HCEC 1CT (cell line): ENCODE measurements around the gene NGDN.

Experiments
- DNase-seq: peaks from one replicate; pipeline ENCODE4 v3.0.0-alpha.2; 2017

The NGDN gene

GRCh38 chr14:23478109-23478759, 8.7 kb downstream of the NGDN start:
- peak; percentile 43 for DNase-seq

GRCh38 chr14:23481362-23481970, 12.0 kb downstream of the NGDN start:
- peak; percentile 17 for DNase-seq

- DNase-seq = no peak
These were observed 12.7 kb downstream of the NGDN start for GRCh38 chr14:23481979-23482822.

- no peak for DNase-seq
These were observed 13.3 kb downstream of the NGDN start for GRCh38 chr14:23482823-23483148.

DNA sequence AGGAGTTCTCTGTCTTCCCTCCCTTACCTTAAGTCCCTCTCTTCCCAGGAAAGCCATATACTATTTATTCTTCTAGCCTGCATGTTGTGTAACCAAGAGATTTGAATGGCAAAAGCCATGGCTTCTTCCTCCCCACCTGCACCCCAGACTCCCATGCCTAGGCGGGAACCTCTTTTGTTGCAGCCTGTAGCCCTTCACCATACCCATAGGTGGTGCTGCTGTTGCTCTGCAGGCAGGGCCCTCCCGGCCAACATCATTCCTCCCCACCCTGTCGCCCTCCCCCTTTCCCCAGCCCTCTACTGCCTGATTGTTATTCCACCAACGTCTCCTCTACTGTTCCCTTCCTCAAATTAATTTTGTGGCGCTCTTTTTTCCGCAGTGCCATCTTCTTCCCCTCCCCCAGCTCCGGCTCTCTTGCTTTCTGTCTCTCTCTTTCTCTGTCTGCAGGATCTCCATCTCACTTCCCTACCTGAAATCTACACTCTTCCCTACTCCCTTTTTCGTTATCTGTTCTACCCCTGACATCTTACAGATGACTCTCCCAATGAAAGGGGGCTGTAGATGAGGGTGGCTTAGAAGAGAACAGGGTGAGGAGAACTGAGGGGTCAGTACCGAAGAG, 13.8 kb downstream of the NGDN start:
- DNase-seq = peak; percentile 26

- DNase-seq = no peak
These were observed 15.8 kb downstream of the NGDN start for GRCh38 chr14:23485326-23485725.

GRCh38 chr14:23486036-23486435, 16.5 kb downstream of the NGDN start:
- DNase-seq = no peak

- no peak for DNase-seq
These were observed 17.7 kb downstream of the NGDN start for GRCh38 chr14:23487216-23487615.

DNA sequence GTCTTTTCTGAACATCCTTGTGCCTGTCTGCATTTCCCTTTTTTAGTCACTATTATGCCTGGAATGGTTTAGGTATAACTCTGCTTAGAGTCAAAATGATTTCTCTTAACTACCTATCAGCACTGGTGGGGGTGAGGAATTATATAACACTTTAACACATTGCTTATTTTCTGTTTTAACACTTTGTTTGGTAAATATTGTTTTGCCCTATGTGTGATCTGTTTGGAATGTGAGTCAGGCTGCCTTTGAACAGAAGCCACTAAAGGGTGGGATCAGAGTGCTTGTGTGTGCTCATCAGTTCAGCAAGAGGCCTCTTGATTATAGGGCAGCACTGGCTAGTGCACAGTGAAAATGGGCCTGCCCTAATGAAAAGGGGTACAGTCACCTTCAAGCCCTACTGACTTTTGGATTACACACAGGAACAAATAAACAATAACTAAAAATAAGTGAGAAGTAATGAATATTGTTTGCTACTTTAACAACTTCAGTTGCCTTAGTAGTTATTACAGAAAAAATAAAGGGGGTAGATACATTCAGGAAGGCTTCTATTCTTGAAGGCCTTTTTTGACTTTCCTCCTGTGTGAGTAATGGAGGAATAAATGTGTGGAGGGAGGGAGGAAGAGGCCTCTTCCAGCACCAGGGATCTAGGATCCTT, 23.2 kb downstream of the NGDN start:
- DNase-seq = peak; percentile 9

DNA sequence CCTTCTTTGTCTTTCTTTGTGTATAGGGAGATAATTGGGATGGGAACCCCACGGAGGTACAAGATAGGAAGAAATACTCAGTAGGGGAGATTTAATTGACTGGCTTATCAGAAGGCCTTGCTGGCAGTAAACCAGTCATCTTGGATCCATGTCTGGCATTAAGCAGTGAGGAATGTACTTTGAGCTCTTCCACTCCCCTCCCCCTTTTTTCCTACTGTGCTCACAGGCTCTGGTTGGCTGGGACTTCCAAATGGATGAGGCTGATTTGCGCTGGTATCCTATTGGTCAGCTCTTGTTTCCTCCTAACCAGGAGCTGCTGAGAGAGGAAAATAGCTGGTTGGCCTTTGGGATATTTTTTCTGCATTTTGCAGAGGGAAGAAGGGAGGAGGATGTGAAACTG, 24.7 kb downstream of the NGDN start:
- DNase-seq = peak; percentile 17

GRCh38 chr14:23512156-23512555, 42.7 kb downstream of the NGDN start:
- no peak for DNase-seq

- DNase-seq = no peak
These were observed 43.7 kb downstream of the NGDN start for GRCh38 chr14:23513005-23513817.

- DNase-seq = no peak
These were observed 44.5 kb downstream of the NGDN start for GRCh38 chr14:23513818-23514643.

- no peak for DNase-seq
These were observed 45.1 kb downstream of the NGDN start for GRCh38 chr14:23514644-23514957.

GRCh38 chr14:23517650-23518326, 48.3 kb downstream of the NGDN start:
- DNase-seq = no peak

GRCh38 chr14:23518709-23519108, 49.2 kb downstream of the NGDN start:
- no peak for DNase-seq

DNA sequence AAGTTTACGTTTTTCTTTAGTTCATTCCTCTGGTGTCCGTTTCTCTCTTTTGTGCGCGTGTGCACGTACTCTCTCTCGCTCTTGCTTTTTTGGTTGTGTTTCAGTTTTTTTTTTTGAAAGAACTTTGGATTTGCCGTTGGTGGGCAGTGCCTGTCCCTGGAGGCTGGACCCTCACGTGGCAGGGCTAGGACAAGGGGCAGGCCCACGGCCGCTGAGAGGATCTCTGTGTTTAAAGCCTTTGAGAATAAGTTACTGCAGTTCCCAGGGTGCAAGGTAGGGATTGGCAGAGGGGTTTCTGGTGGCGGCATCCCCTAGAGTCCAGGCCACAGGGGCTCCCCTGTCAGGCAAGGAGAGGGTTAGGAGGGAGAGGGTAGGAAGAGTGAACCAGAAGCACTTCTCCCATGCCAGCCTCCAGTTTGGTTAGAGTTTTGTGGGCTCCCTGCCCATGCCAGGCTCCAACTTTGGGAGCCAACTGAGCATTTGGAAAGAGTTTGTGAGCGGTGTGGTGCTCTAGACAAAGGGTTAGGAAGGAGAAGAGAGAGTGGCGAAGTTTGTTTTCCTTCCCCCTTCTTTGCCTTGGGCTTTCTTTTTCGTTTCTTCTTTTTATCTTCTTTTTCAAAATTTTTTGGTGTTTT, 51.5 kb downstream of the NGDN start:
- DNase-seq = no peak

GRCh38 chr14:23521785-23522640, 52.5 kb downstream of the NGDN start:
- DNase-seq = no peak

DNA sequence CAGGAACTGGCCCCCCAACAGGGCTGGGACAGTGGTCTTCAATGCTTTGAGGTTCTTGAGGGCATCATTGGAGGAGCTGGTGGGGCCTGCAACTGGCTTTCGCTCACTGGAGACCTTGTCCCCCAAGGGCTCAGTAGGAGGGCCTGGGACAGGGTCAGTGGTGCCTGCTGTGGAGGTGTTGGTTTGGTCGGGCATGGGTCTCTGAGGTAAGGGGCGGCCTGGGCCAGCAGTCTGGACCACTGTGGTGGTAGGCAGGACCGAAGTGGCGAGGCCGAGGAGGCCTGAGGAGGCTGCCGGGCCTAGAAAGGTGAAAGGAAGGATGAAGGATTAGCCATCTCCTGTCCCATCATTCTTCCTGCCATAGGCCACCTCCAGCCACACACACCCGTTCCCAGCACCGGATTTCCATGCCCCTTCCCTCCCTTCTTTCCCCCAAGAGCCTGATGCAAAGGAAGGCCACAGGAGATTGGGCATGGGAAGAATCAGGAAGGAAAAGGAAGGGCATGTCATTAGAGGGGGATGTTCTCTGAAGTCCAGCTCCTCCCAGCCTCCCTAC, 53.2 kb downstream of the NGDN start:
- no peak for DNase-seq
